HG03103 (cell line): ENCODE results near the gene C16orf87.

ENCODE experiments used
- ATAC-seq: cut with Tn5 transposase; IDR thresholded peaks from one replicate; pipeline ENCODE4 v1.9.1; 2021; ENCODE audit warnings: low read depth; ENCODE audit not compliant: unreplicated experiment

C16orf87 gene

DNA sequence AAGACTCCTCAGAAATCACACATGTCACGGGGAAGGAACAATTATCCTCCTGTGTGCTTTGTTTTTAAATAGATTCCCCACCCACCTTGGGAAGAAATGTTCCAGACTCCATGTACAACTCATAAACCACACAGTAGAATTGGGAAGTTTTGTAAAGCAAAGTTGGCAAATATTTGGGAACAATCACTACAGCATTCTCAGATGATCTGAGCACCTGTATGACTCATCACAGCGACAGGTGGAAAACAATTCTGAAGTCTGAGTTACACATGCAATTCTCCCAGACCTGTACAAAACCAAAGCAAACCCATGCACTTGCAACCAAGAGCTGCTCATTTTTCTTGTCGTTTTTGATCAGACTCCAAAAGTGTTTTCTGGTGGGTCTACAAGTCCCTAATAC, 68.4 kb downstream of the C16orf87 start:
- no peak for ATAC-seq

DNA sequence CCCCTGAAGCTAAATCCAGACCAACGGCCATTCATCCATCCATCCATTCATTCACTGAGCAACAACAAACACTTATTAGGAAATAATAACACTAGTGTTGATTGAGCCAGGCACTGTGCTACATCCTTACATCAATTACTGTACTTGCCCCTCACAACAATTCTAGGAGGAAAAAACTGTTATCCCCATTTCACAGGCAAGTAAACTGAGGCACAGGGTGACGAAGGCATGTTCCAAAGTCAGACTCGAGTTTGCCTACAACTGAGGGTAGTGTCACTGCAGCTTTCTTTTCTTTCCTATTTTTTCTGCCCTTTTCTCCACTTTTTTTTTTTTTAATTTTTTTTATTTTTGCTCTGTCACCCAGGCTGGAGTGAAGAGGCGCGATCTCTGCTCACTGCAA, 71.7 kb downstream of the C16orf87 start:
- ATAC-seq, result no peak

DNA sequence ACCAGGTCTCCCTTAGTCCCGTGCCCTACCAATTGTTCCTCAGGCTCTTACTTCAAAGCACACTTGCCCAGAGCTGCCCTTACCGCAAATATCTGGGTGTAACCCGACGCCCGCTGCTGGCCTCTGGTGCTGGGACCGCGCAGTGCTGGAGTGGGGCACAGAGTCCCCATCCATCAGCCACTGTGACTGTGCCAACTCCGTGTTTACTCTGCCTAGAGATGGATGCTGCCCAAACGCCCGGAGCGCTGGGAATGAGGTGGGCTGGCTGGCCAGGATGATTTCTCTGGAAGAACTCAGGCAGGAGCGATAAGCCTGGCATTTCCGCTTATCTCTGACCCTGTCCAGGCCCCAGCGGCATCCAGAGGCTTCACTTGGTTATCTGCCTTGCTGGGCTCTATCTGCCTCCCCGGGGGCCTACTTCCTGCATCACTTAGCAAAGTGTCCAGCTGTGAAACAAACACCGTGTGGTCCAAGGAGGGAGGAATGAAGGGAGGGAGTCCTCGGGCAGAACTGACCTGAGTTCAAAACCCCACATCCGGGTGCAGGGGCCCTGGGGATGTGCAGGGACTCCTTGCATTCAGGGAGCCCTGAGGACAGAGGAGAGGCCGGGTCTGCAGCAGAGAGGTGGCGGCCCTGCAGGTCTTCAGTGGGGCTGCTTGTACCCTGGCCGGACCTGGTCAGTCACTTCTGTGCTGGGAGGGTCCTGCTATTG, 73.5 kb downstream of the C16orf87 start:
- ATAC-seq, result no peak

- ATAC-seq, result no peak
Observed at GRCh38 chr16:46756772-46757171, 74.2 kb downstream of the C16orf87 start.

GRCh38 chr16:46753015-46753414, 78.0 kb downstream of the C16orf87 start:
- ATAC-seq, result no peak

- no peak for ATAC-seq
Observed at GRCh38 chr16:46751381-46751780, 79.6 kb downstream of the C16orf87 start.

DNA sequence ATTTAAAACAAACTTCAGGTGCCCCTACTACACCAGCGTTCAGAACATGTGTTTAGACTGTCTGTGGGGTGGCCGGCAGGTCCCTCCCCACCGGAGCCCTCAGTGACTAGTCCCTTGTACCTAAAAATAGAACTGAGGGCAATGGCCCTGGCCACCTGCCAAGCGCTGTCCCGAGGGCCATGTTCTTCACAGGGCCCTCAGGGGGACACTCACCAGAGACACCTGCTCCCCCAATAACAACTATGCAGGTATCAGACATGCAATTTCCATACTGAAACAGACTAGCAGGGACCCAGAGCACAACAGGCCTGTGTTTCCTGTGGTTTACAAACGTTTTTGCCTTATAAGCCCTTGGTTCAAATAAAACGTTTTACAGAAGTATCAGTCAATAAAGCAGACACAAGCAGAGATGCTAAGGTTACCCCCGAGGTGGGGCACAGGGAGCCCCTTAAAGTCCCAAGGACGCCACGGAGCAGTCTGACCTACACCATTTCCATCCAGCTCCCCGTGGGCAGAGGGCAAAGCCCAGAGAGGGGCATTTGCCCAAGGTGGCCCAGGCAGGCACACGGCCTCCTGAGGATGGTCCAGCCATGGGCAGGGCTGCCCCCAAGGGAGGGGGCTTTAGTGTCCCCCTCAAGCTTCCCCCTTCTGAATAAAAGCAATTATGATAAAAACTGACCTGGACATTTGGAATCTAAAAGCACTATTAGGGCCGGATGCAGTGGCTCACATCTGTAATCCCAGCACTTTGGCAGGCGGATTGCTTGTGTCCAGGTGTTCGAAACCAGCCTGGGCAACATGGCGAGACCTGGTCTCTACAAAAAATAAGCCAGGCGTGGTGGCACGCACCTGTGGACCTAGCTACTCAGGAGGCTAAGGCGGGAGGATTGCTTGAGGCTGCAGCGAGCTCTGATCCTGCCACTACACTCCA, 81.9 kb downstream of the C16orf87 start:
- no peak for ATAC-seq

GRCh38 chr16:46747777-46748651, 83.0 kb downstream of the C16orf87 start, which contains the start of gene MYLK3:
TSS of gene MYLK3 (minus strand) at chr16:46748344. CDS start at chr16:46748193, 151 bp downstream.
- no peak for ATAC-seq

DNA sequence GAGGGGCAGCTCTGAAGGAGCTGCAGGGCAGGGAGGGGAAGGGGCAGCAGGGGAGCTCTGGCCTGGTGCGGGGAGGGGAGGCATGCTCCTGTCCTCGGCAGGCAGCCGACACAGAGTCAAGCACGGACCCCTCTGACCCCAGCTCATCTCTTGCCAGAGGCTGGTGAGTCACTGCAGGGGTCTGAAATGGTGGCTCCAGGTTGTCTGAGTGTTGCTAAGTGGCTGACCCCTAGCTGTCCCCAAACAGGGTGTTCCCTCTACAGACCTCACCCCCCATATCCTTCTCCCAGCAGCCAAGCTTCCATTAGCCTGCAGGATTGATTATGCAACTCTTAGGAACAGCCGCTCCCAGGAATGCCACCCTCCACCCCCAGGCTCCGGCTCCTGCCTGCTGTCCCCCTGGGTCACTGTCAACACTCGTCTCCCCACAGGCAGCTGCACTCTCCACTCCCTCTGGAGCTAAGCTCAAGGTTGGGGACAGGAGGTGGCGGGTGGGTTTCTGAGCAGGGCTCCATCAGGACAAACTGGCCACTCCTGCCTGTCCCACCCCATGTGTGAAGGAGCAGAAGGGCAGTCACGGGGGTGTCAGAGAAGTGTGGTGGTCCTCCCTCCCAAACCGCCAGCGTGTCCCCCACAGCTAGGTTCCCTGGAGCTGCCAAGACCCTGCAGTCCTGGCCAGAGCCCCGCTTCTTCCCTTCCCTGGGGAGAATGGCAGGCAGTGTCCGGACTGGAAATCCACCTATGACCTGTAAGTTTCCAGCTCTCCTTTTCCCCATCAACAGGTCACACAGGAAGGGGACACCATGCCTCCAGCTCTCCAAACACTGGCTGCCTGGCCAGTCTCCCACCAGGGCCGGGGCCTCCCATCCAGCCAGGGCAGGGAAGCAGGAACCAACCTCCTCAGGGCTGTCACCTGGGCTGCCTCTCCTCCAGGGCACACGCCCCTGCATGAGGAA, 83.9 kb downstream of the C16orf87 start:
- ATAC-seq, result no peak
